ENCODE data around the gene CAMK2B.

- TF ChIP-seq CTCF (conservative IDR thresholded peaks at IDR 0.05; ENCODE audit: low read depth, low read length) = no peak
- TF ChIP-seq EZH2 (IDR thresholded peaks at IDR 0.05; ENCODE audit: borderline replicate concordance, low read depth, low read length, poor library complexity, severe bottlenecking) = no peak
These were observed 95.8 kb downstream of the CAMK2B start for GRCh38 chr7:44229546-44230105.
